Epithelial cell of alveolus of lung (primary cell): ENCODE results near the gene KIF3A. TPM values are rescaled to one million over a fixed set of nuclear protein-coding genes. Genes with fewer than 3 reads are reported as not detected.

Source experiments
- total RNA-seq: library from RNA; depleted of rRNA; stranded (reverse); fragments of >200 nt; gene quantifications from 2 replicates; pipeline ENCODE4 v1.2.1, GENCODE V29; 2015

KIF3A gene
- 3.1 and 3.5 TPM in 2 replicates for total RNA-seq

DNA sequence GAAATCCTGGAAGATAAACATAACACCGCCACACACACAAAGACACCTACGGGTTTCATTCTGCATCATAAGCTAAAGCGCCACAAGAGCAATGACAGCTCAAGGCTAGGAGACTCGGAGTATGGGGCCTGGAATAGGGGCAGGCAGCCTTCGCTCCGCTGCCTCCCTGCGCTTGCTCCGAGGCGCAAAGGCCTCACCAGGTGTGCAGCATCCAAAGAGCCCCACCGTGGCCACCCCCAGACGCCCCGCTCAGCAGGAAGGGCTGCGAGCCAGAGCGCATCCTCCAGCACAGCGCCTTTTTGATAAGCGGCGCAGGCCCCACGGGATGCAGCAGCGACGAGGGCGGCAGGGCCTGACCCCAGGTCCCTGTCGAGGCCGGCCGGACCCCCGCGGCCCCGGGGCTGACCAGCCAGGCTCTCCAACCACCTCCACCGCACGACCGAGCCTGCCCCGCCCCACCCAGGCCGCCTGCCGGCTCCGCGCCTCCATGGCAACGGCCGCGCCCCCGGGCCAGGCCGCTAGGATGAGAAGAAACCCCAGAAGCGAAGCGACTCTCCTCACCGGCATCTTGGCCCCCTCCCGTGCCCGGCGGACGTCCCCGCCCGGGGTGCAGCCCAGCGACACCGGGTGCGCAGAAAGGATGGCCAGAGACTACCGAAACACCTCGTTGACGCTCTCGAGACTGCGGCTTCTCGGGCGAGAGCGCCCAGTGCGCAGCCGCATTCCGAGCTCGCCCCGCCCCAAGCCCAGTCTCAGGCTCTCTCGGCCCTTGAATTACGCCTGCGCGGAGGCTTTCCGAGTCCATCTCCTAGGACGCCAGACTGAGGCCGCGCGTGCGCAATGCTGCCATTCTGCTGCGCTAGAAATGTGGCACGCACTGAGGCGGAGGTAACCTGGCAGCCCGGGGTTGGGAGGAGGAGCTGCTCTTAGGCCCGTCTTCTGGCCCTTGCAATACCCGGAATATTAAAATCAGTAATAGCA, at the start of gene KIF3A:
KIF3A (minus strand) TSS at position 694 of the 981 bp plus-strand sequence; CDS start at position 567, 127 bp downstream.

GRCh38 chr5:132777209-132778069, 40.1 kb upstream of the KIF3A start, which contains the start of gene SEPTIN8:
Gene SEPTIN8, minus strand, starts transcription at chr5:132777239. Its CDS starts 102 bp downstream, at chr5:132777137.

DNA sequence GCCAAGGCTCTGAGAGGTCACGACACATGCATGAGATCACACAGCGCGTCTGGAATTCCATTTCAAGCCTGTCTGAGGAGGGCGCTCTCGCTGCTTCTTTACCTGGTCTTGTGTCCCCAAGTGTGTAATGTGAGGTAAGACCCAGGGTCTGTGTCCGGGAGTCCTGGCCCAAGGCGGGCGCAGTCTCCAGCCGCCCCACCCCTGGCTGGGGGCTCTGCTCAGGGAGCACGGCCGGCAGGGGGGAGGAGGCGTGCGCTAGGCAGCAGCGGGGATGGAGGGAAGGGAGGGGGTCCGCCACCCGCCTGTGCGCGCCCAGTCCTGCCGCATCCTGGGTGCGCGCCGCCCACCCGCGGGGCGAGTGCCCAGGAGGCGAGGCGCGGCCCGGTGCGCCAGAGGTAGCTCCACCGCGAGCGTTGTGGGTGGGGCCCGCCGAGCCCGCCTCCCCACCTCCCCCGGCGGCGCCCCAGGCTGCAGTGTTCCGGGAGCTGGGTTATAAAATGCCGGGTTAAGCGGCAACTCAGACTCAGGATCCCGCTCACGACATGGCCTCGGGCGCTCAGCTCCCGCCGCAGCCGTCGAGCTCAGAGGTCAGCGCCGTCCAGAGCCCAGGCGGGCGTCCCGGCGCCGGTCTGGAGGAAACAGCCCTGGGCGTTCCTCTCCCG, 9.7 kb upstream of the KIF3A start, which contains the start of gene CCNI2:
CCNI2 (plus strand) TSS at position 473 of the 662 bp plus-strand sequence; CDS start at position 543, 70 bp downstream.

GRCh38 chr5:132673939-132674630, 63.3 kb downstream of the KIF3A start, which contains the start of gene IL4:
Gene IL4, plus strand, starts transcription at chr5:132673989. Its CDS starts 62 bp downstream, at chr5:132674051.

GRCh38 chr5:132657676-132658380, 79.5 kb downstream of the KIF3A start, which contains the start of gene IL13:
Gene IL13, plus strand, starts transcription at chr5:132658173. Its CDS starts 14 bp downstream, at chr5:132658187.

Other genes with a start within 250 kb of the KIF3A start
- 13.6 and 48.6 TPM in 2 replicates for gene IRF1, start 246.8 kb downstream of the KIF3A start, total RNA-seq
- not detected in 2 replicates for gene IL5, start 194.0 kb downstream of the KIF3A start, total RNA-seq
- 16.0 and 16.8 TPM in 2 replicates for gene RAD50, start 180.6 kb downstream of the KIF3A start, total RNA-seq
- gene IL13, start 79.4 kb downstream of the KIF3A start, total RNA-seq, result not detected in 2 replicates
- not detected in 2 replicates for gene IL4, start 63.6 kb downstream of the KIF3A start, total RNA-seq
- gene CCNI2, start 9.9 kb upstream of the KIF3A start, total RNA-seq, result under 0.01 TPM in 1 of 2 replicates, not detected in the other
- gene SEPTIN8, start 39.7 kb upstream of the KIF3A start, total RNA-seq, result 37.9 and 50.1 TPM in 2 replicates
- gene SOWAHA, start 75.8 kb upstream of the KIF3A start, total RNA-seq, result 0.16 TPM in 1 of 2 replicates, not detected in the other
- 5.5 and 114 TPM in 2 replicates for gene SHROOM1, start 93.1 kb upstream of the KIF3A start, total RNA-seq
- gene GDF9, start 128.9 kb upstream of the KIF3A start, total RNA-seq, result 1.3 TPM in 1 of 2 replicates, not detected in the other
- 86.2 and 222 TPM in 2 replicates for gene UQCRQ, start 129.1 kb upstream of the KIF3A start, total RNA-seq
- 0.32 TPM in 1 of 2 replicates, not detected in the other for gene LEAP2, start 136.1 kb upstream of the KIF3A start, total RNA-seq
- 38.5 and 44.4 TPM in 2 replicates for gene AFF4, start 226.1 kb upstream of the KIF3A start, total RNA-seq